H9 (cell line): ENCODE data around the gene KIF26B. TPM values are rescaled to one million over a fixed set of nuclear protein-coding genes. Genes with fewer than 3 reads are reported as not detected.

Experiments
- DNase-seq: peaks from one replicate; pipeline ENCODE4 v3.0.0-alpha.2; 2017
- H2AFZ ChIP-seq: one replicate; pipeline ENCODE4 v1.6.1; 2013; ENCODE audit warnings: mild to moderate bottlenecking, low read length, control low read depth, moderate library complexity
- H2AK5ac ChIP-seq: 2 replicates; pipeline ENCODE4 v1.6.1; 2013; ENCODE audit warnings: low read length, control low read depth, mixed read lengths; ENCODE audit not compliant: insufficient read length
- H2BK120ac ChIP-seq: one replicate; pipeline ENCODE4 v1.6.1; 2013; ENCODE audit warnings: low read depth, mild to moderate bottlenecking, low read length, control low read depth, inconsistent platforms; ENCODE audit not compliant: poor library complexity, severe bottlenecking
- H2BK12ac ChIP-seq: 2 replicates; pipeline ENCODE4 v1.6.1; 2013; ENCODE audit warnings: low read length, control low read depth, mixed read lengths, low read depth; ENCODE audit not compliant: insufficient read length
- H2BK15ac ChIP-seq: 2 replicates; pipeline ENCODE4 v1.6.1; 2013; ENCODE audit warnings: low read depth, low read length, control low read depth
- H2BK20ac ChIP-seq: one replicate; pipeline ENCODE4 v1.6.1; 2013; ENCODE audit warnings: low read depth, mild to moderate bottlenecking, low read length, control low read depth, inconsistent platforms; ENCODE audit not compliant: poor library complexity, severe bottlenecking
- H2BK5ac ChIP-seq: 2 replicates; pipeline ENCODE4 v1.6.1; 2013; ENCODE audit warnings: low read length, control low read depth, mixed read lengths; ENCODE audit not compliant: insufficient read length
- H3K14ac ChIP-seq: 2 replicates; pipeline ENCODE4 v1.6.1; 2013; ENCODE audit warnings: low read length, control low read depth; ENCODE audit not compliant: insufficient read depth
- H3K18ac ChIP-seq: 2 replicates; pipeline ENCODE4 v1.6.1; 2013; ENCODE audit warnings: low read depth, mild to moderate bottlenecking, mixed read lengths, low read length, control low read depth; ENCODE audit not compliant: insufficient read length
- H3K23ac ChIP-seq: 2 replicates; pipeline ENCODE4 v1.6.1; 2013; ENCODE audit warnings: low read length, control low read depth, mixed read lengths, low read depth; ENCODE audit not compliant: insufficient read length
- H3K23me2 ChIP-seq: 2 replicates; pipeline ENCODE4 v1.6.1; 2013; ENCODE audit warnings: low read depth, mild to moderate bottlenecking, mixed read lengths, low read length, control low read depth; ENCODE audit not compliant: insufficient read length, poor library complexity, severe bottlenecking
- H3K27ac ChIP-seq: 2 replicates; pipeline ENCODE4 v1.5.1; 2013; ENCODE audit warnings: low read length, control low read depth, mixed read lengths, low read depth; ENCODE audit not compliant: insufficient read length
- H3K27me3 ChIP-seq: 2 replicates; pipeline ENCODE4 v1.6.1; 2013; ENCODE audit warnings: low read length, control low read depth, inconsistent platforms; ENCODE audit not compliant: insufficient read depth
- H3K4ac ChIP-seq: 2 replicates; pipeline ENCODE4 v1.6.1; 2013; ENCODE audit warnings: low read depth, mild to moderate bottlenecking, control low read depth, inconsistent platforms, low read length, moderate library complexity
- H3K4me1 ChIP-seq: 2 replicates; pipeline ENCODE4 v1.6.1; 2013; ENCODE audit warnings: low read length, control low read depth, inconsistent platforms; ENCODE audit not compliant: insufficient read depth
- H3K4me2 ChIP-seq: 2 replicates; pipeline ENCODE4 v1.6.1; 2013; ENCODE audit warnings: low read length, control low read depth, mixed read lengths; ENCODE audit not compliant: insufficient read length, insufficient read depth
- H3K56ac ChIP-seq: 2 replicates; pipeline ENCODE4 v1.6.1; 2013; ENCODE audit warnings: low read depth, mild to moderate bottlenecking, mixed read lengths, low read length, control low read depth; ENCODE audit not compliant: insufficient read length
- H3K79me1 ChIP-seq: 2 replicates; pipeline ENCODE4 v1.6.1; 2013; ENCODE audit warnings: low read depth, mild to moderate bottlenecking, moderate library complexity, low read length, control low read depth, inconsistent platforms; ENCODE audit not compliant: insufficient read depth, poor library complexity, severe bottlenecking
- H3K79me2 ChIP-seq: 2 replicates; pipeline ENCODE4 v1.6.1; 2013; ENCODE audit warnings: low read length, control low read depth, inconsistent platforms; ENCODE audit not compliant: insufficient read depth
- H3K9ac ChIP-seq: 2 replicates; pipeline ENCODE4 v1.6.1; 2013; ENCODE audit warnings: low read length, control low read depth, mixed read lengths; ENCODE audit not compliant: insufficient read length; ENCODE audit errors: extremely low read depth
- H3K9me3 ChIP-seq: one replicate; pipeline ENCODE4 v1.6.1; 2013; ENCODE audit warnings: low read depth, low read length, inconsistent platforms; ENCODE audit not compliant: control insufficient read depth
- H3T11ph ChIP-seq: one replicate; pipeline ENCODE4 v1.6.1; 2013; ENCODE audit warnings: mild to moderate bottlenecking, low read length, control low read depth, inconsistent platforms
- H4K20me1 ChIP-seq: one replicate; pipeline ENCODE4 v1.6.1; 2013; ENCODE audit not compliant: control insufficient read depth, insufficient read length, insufficient read depth
- H4K5ac ChIP-seq: 2 replicates; pipeline ENCODE4 v1.6.1; 2013; ENCODE audit warnings: low read depth, mild to moderate bottlenecking, mixed read lengths, low read length, control low read depth; ENCODE audit not compliant: insufficient read length
- H4K8ac ChIP-seq: replicated peaks from 2 replicates; pipeline ENCODE4 v1.6.1; 2013; ENCODE audit warnings: low read length, control low read depth, mixed read lengths, low read depth; ENCODE audit not compliant: insufficient read length
- H4K91ac ChIP-seq: 2 replicates; pipeline ENCODE4 v1.6.1; 2013; ENCODE audit warnings: low read depth, mild to moderate bottlenecking, moderate library complexity, mixed read lengths, low read length, control low read depth; ENCODE audit not compliant: insufficient read length
- H3K27ac Mint-ChIP-seq, 3 experiments: 2 replicates in 2 of 3; 3 replicates in 1 of 3; pipeline ENCODE4 v1.8.0; 2020 to 2021; ENCODE audit warnings: mixed read lengths in 3 of 3, mild to moderate bottlenecking in 1 of 3, moderate library complexity in 1 of 3
- H3K27me3 Mint-ChIP-seq: 2 replicates; pipeline ENCODE4 v1.8.0; 2021; ENCODE audit warnings: low read depth, mild to moderate bottlenecking, moderate library complexity, mixed read lengths
- H3K36me3 Mint-ChIP-seq, 3 experiments: 2 replicates in 2 of 3; 3 replicates in 1 of 3; pipeline ENCODE4 v1.8.0; 2020 to 2021; ENCODE audit warnings: low read depth in 3 of 3, mixed read lengths in 3 of 3; ENCODE audit not compliant: insufficient read depth in 1 of 3
- H3K4me1 Mint-ChIP-seq, 2 experiments: 2 replicates each; pipeline ENCODE4 v1.8.0; 2020; ENCODE audit warnings: mixed read lengths in 2 of 2
- H3K4me3 Mint-ChIP-seq, 2 experiments: 2 replicates in 1 of 2; 3 replicates in 1 of 2; pipeline ENCODE4 v1.8.0; 2020 to 2021; ENCODE audit warnings: mild to moderate bottlenecking in 2 of 2, mixed read lengths in 2 of 2, moderate library complexity in 1 of 2
- H3K9me3 Mint-ChIP-seq, 2 experiments: 2 replicates in 1 of 2; 3 replicates in 1 of 2; pipeline ENCODE4 v1.8.0; 2020; ENCODE audit warnings: mild to moderate bottlenecking in 2 of 2, mixed read lengths in 2 of 2, moderate library complexity in 1 of 2
- WGBS: extraction: QIAGEN DNeasy Blood & Tissue Kit; methylation state at CpG from one replicate; pipeline ENCODE4 v1.1.7; 2013; ENCODE audit warnings: missing lambda C conversion rate, low lambda C conversion rate, mixed read lengths; ENCODE audit not compliant: insufficient read length; ENCODE audit errors: extremely low coverage; 5-methylcytosine and 5-hydroxymethylcytosine counted together
- total RNA-seq: library from RNA; stranded (reverse); gene quantifications from 2 replicates; pipeline ENCODE4 v1.2.1, GENCODE V29; 2021
- TF ChIP-seq, protein P1 (sequence below): fragments of 200-600 bp; sonication (generic); conservative IDR thresholded peaks from 3 replicates; pipeline ENCODE4 v1.8.0; 2021; ENCODE audit warnings: antibody characterized with exemption, mild to moderate bottlenecking

KIF26B gene
- total RNA-seq, 1 experiment from 2014 or later: 0.13 TPM

DNA sequence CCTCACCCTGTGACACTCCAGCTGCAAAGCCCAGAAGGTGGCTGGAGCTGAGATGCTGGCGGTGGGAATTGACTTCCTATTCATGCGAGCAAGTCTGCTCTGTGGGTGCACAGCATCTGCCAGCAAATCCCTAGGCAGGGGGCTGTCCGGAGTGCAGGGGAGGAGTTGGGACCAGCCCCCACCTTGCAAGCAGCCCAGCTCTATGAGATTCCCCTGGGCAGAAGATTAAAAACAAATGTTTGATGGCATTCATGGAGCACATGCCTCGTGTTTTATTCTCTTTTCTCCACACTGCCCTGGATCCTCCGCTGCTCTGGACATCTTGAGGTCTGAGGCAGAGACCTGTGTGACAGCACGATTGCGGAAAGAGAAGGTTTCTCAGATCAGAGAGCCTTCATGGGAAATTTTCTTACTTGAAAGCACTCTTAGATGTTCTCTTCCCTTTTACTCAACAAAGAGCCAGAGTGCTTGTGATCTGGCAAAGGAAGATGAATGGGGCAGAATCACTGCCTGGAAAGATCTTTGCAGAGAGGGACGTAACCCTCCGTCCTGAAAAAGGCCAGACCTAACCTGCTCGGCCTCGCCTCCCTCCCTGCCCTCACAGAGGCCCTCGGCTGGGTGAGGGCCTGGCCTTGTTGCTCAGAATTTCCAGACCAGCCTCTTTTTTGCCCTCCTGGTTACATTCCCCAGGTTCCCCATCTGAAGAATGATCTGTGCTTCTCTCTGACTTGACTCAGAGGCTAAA is 597.1 kb downstream of the KIF26B start:
- Histone ChIP-seq H3K27ac (no peak overlapping the region), H3K79me2 (no peaks in the 10 kb centered on the region), H4K8ac (no peak overlapping the region), H3K27me3 (no peaks in the 10 kb centered on the region), H2BK15ac (no peak overlapping the region), H3K79me1 (no peaks in the 10 kb centered on the region), H2BK20ac (no peak overlapping the region), H2AK5ac (no peak overlapping the region), H3K56ac (no peak overlapping the region), H3K4ac (no peak overlapping the region), H2BK120ac (no peak overlapping the region), H4K5ac (no peak overlapping the region), H4K20me1 (no peaks in the 10 kb centered on the region), H2BK12ac (no peak overlapping the region), H3K18ac (no peak overlapping the region), H2AFZ (no peak overlapping the region), H4K91ac (no peak overlapping the region), H3K9ac (no peak overlapping the region), H2BK5ac (no peak overlapping the region), H3K4me1 (no peaks in the 10 kb centered on the region), H3K14ac (no peak overlapping the region; the same call in 1 of the 2 replicates), H3T11ph (no peak overlapping the region), H3K4me2 (no peak overlapping the region), H3K9me3 (no peaks in the 10 kb centered on the region), H3K23ac (no peak overlapping the region), H3K23me2 (no peaks in the 10 kb centered on the region)
- TF ChIP-seq, protein P1, sequence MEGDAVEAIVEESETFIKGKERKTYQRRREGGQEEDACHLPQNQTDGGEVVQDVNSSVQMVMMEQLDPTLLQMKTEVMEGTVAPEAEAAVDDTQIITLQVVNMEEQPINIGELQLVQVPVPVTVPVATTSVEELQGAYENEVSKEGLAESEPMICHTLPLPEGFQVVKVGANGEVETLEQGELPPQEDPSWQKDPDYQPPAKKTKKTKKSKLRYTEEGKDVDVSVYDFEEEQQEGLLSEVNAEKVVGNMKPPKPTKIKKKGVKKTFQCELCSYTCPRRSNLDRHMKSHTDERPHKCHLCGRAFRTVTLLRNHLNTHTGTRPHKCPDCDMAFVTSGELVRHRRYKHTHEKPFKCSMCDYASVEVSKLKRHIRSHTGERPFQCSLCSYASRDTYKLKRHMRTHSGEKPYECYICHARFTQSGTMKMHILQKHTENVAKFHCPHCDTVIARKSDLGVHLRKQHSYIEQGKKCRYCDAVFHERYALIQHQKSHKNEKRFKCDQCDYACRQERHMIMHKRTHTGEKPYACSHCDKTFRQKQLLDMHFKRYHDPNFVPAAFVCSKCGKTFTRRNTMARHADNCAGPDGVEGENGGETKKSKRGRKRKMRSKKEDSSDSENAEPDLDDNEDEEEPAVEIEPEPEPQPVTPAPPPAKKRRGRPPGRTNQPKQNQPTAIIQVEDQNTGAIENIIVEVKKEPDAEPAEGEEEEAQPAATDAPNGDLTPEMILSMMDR: no peak
- Mint-ChIP-seq H3K36me3 (peaks cover 0 to 9% (median 1%) of the 10 kb centered on the region in 3 experiments; a peak in 3 of 7 replicates), H3K4me3 (no peak overlapping the region), H3K27ac (peak overlapping the region in 1 of 3 experiments; percentile 85; a peak in 2 of 7 replicates), H3K27me3 (no peaks in the 10 kb centered on the region), H3K9me3 (peaks cover 2 to 5% of the 10 kb centered on the region in 2 experiments; a peak in 3 of 5 replicates), H3K4me1 (peaks cover 26 to 29% of the 10 kb centered on the region in 2 experiments)
- DNase-seq: no peak
- WGBS: no CpG with 5 or more reads among the region's 12 CpGs
